ENCODE results near the gene CARD11. TPM values are rescaled to one million over a fixed set of nuclear protein-coding genes. Genes with fewer than 3 reads are reported as not detected.

Gene CARD11
- total RNA-seq, 2 donors from 2014 or later = 126 to 155 TPM

DNA sequence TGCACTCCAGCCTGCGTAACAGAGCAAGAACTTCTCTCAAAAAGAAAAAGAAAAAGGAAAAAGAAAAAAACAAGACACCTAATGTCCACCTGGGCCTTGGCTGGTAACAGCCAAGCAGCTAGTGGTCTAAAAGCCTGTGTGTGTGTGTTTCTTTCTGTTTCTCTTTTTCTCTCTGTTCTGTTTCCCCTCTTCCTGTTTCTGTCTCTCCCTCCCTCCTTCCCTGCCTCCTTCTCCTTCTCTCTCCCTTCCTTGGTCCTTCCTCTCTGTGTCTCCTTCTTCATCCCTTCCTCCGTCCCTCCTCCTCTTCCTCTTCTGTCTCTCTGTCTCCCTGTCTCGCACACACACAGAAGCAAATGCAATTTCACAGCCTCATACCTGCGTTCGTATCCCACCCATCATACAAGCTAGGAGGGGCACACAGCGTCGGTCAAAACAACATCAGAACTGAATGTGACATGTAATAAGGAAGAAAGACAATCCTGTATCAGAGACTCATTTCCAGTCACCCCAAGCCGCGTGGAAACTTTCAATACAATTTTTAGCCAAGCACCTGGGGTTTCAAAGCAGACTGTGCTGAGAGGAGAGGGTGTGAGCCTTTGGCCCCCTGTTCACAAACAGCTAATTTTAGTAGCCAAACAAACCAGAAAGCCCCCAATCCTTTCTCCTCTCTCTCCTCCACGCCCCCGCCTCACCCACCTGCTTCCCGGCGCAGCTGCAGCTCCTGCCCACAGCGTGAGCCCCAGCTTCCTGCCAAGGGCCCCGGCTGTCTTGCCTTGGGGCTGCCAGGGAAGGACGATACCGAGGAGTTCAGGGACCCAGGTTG lies 149.3 kb downstream of the CARD11 start:
- peak overlapping the region; percentile 94 for H3K4me3 Mint-ChIP-seq
- H3K27ac Mint-ChIP-seq = peak overlapping the region; percentile 84
- DNase-seq (peak in 2 of 3 donors; percentile 13 to 22), ATAC-seq (peak; percentile 76)
- H3K4me1 Mint-ChIP-seq = peaks cover 12% of the 10 kb centered on the region
- no peaks in the 10 kb centered on the region for H3K36me3 Mint-ChIP-seq (ENCODE audit: low read depth)
- no peaks in the 10 kb centered on the region for H3K9me3 ChIP-seq (ENCODE audit: control insufficient read depth, low read length, poor library complexity, severe bottlenecking)
- no peaks in the 10 kb centered on the region for H3K27me3 Mint-ChIP-seq

DNA sequence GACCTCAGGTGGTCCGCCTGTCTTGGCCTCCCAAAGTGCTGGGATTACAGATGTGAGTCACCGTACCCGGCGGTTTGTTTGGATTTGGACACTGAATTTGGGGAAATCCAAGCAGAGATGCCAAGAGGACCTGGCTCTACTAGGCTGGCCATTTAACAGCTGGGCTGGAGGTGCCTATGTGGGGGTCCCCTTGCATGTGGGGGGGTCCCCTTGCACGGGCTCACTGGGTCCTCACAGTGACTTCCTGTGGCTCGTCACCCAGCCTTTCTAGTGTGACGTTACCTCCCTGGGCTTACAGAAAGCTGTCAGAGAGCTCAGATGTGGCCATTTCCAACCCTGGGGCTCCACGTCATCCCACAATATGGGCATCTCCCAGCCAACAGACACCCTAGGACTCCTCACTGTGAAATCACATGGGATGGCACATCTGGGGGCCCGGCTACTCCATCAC lies 150.2 kb downstream of the CARD11 start:
- ATAC-seq = no peak

GRCh38 chr7:2892549-2892948 lies 151.1 kb downstream of the CARD11 start:
- Mint-ChIP-seq H3K27me3 (no peaks in the 10 kb centered on the region), H3K4me3 (no peak overlapping the region), H3K27ac (no peak overlapping the region), H3K4me1 (peaks cover 12% of the 10 kb centered on the region), H3K36me3 (ENCODE audit: low read depth) (no peaks in the 10 kb centered on the region)
- H3K9me3 ChIP-seq (ENCODE audit: control insufficient read depth, low read length, poor library complexity, severe bottlenecking) = no peaks in the 10 kb centered on the region
- DNase-seq (no peak), ATAC-seq (no peak)

More for the DNA sequence above, 150.2 kb downstream of the CARD11 start:
- DNase-seq = no peak
- no peaks in the 10 kb centered on the region for H3K27me3 Mint-ChIP-seq
- H3K36me3 Mint-ChIP-seq (ENCODE audit: low read depth) = no peaks in the 10 kb centered on the region
- H3K4me1 Mint-ChIP-seq = peaks cover 12% of the 10 kb centered on the region
- H3K9me3 ChIP-seq (ENCODE audit: control insufficient read depth, low read length, poor library complexity, severe bottlenecking) = no peaks in the 10 kb centered on the region
- no peak overlapping the region for H3K4me3 Mint-ChIP-seq
- no peak overlapping the region for H3K27ac Mint-ChIP-seq

GRCh38 chr7:2887816-2888215 lies 155.9 kb downstream of the CARD11 start:
- Mint-ChIP-seq H3K27ac (no peak overlapping the region), H3K4me1 (peaks cover 8% of the 10 kb centered on the region), H3K27me3 (no peaks in the 10 kb centered on the region), H3K4me3 (no peak overlapping the region), H3K36me3 (ENCODE audit: low read depth) (no peaks in the 10 kb centered on the region)
- DNase-seq (no peak), ATAC-seq (no peak)
- H3K9me3 ChIP-seq (ENCODE audit: control insufficient read depth, low read length, poor library complexity, severe bottlenecking) = no peaks in the 10 kb centered on the region

DNA sequence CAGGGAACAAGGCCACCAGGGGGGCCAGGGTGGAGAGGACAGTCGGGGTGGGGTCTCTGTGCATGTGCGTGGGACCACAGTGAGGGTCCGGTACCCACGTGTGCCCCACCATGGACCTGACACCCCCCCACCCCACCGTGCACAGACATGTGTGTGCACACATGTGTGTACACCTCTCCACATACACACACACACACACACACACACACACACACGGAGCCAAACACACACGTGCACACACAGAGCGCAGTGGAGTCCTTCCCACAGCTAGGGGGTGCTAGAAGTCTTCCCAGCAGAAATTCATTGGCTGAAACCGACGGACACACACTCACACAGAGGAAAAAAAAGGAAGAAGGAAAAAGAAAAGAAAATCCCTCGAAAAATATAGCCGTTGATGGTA lies 156.8 kb downstream of the CARD11 start:
- Mint-ChIP-seq H3K4me1 (peaks cover 7% of the 10 kb centered on the region), H3K27ac (no peak overlapping the region), H3K36me3 (ENCODE audit: low read depth) (no peaks in the 10 kb centered on the region), H3K27me3 (no peaks in the 10 kb centered on the region), H3K4me3 (no peak overlapping the region)
- peak; percentile 82 for ATAC-seq
- DNase-seq = peak in 1 of 3 donors; percentile 35
- no peaks in the 10 kb centered on the region for H3K9me3 ChIP-seq (ENCODE audit: control insufficient read depth, low read length, poor library complexity, severe bottlenecking)

GRCh38 chr7:2886391-2886790 lies 157.3 kb downstream of the CARD11 start:
- Mint-ChIP-seq H3K4me1 (peaks cover 7% of the 10 kb centered on the region), H3K27ac (peak overlapping the region; percentile 21), H3K27me3 (no peaks in the 10 kb centered on the region), H3K4me3 (no peak overlapping the region), H3K36me3 (ENCODE audit: low read depth) (no peaks in the 10 kb centered on the region)
- H3K9me3 ChIP-seq (ENCODE audit: control insufficient read depth, low read length, poor library complexity, severe bottlenecking) = no peaks in the 10 kb centered on the region
- DNase-seq = no peak
- ATAC-seq = no peak

- DNase-seq = no peak
- H3K4me3 Mint-ChIP-seq = no peak overlapping the region
- no peaks in the 10 kb centered on the region for H3K9me3 ChIP-seq (ENCODE audit: control insufficient read depth, low read length, poor library complexity, severe bottlenecking)
- ATAC-seq = no peak
- H3K4me1 Mint-ChIP-seq = peaks cover 13% of the 10 kb centered on the region
- H3K27me3 Mint-ChIP-seq = no peaks in the 10 kb centered on the region
- H3K27ac Mint-ChIP-seq = no peak overlapping the region
- no peaks in the 10 kb centered on the region for H3K36me3 Mint-ChIP-seq (ENCODE audit: low read depth)
Measured at GRCh38 chr7:2884161-2884560, 159.5 kb downstream of the CARD11 start.

DNA sequence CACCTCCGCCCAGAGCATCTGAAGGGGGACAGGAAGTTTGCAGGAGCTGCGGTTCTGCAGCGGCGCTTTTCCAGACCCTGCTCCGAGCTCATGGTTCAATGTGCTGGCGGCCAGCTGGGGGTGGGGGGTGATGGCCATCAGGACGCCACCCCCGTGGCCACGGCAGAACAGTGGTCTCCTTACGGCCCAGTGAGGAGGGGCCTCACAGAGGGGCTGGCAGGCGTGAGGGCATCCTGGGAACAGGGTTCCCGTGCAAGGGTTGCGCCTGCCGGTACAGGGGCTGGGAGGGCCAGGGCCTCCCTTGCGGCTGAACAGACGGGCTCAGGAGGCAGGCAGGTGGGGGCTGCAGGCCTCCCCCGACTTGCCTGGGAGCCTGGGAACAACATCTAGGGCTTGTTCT lies 160.6 kb downstream of the CARD11 start:
- Mint-ChIP-seq H3K36me3 (ENCODE audit: low read depth) (no peaks in the 10 kb centered on the region), H3K27me3 (no peaks in the 10 kb centered on the region), H3K4me3 (no peak overlapping the region), H3K4me1 (peaks cover 23% of the 10 kb centered on the region), H3K27ac (no peak overlapping the region)
- no peaks in the 10 kb centered on the region for H3K9me3 ChIP-seq (ENCODE audit: control insufficient read depth, low read length, poor library complexity, severe bottlenecking)
- no peak for DNase-seq
- ATAC-seq = no peak

DNA sequence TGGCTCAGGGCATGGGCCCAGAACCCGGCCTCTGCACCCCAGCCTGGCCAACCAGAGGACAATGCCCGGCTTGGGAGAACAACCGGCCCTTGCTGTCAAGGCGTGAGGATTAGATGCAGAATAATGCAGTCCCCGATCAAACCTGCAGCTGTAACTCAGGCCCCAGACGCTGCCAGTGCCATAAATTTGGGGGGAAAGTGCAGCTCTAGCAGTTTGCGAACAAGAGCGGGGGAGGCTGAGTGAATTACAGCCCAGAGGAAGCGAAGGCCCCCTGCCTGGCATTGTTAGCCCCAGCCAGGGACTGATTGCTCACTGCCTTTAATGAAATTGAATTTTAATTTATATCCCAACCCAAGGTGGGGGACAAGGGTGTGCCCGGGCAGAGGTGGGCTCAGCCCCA lies 161.6 kb downstream of the CARD11 start:
- H3K9me3 ChIP-seq (ENCODE audit: control insufficient read depth, low read length, poor library complexity, severe bottlenecking) = no peaks in the 10 kb centered on the region
- H3K4me3 Mint-ChIP-seq = no peak overlapping the region
- H3K36me3 Mint-ChIP-seq (ENCODE audit: low read depth) = no peaks in the 10 kb centered on the region
- DNase-seq = no peak
- H3K4me1 Mint-ChIP-seq = peaks cover 26% of the 10 kb centered on the region
- H3K27me3 Mint-ChIP-seq = no peaks in the 10 kb centered on the region
- no peak overlapping the region for H3K27ac Mint-ChIP-seq
- ATAC-seq = no peak

GRCh38 chr7:2880874-2881533 lies 162.7 kb downstream of the CARD11 start:
- Mint-ChIP-seq H3K27me3 (no peaks in the 10 kb centered on the region), H3K36me3 (ENCODE audit: low read depth) (no peaks in the 10 kb centered on the region), H3K27ac (no peak overlapping the region), H3K4me3 (no peak overlapping the region), H3K4me1 (peaks cover 22% of the 10 kb centered on the region)
- no peaks in the 10 kb centered on the region for H3K9me3 ChIP-seq (ENCODE audit: control insufficient read depth, low read length, poor library complexity, severe bottlenecking)
- ATAC-seq (no peak), DNase-seq (no peak)

- no peak for ATAC-seq
- peaks cover 25% of the 10 kb centered on the region for H3K4me1 Mint-ChIP-seq
- no peak for DNase-seq
- H3K4me3 Mint-ChIP-seq = no peak overlapping the region
- no peak overlapping the region for H3K27ac Mint-ChIP-seq
- H3K36me3 Mint-ChIP-seq (ENCODE audit: low read depth) = no peaks in the 10 kb centered on the region
- no peaks in the 10 kb centered on the region for H3K9me3 ChIP-seq (ENCODE audit: control insufficient read depth, low read length, poor library complexity, severe bottlenecking)
- H3K27me3 Mint-ChIP-seq = no peaks in the 10 kb centered on the region
Measured at GRCh38 chr7:2880051-2880450, 163.6 kb downstream of the CARD11 start.

GRCh38 chr7:2879354-2879753 lies 164.3 kb downstream of the CARD11 start:
- no peak overlapping the region for H3K27ac Mint-ChIP-seq
- no peak for DNase-seq
- H3K4me3 Mint-ChIP-seq = no peak overlapping the region
- ATAC-seq = no peak
- no peaks in the 10 kb centered on the region for H3K27me3 Mint-ChIP-seq
- H3K9me3 ChIP-seq (ENCODE audit: control insufficient read depth, low read length, poor library complexity, severe bottlenecking) = no peaks in the 10 kb centered on the region
- H3K4me1 Mint-ChIP-seq = peaks cover 25% of the 10 kb centered on the region
- H3K36me3 Mint-ChIP-seq (ENCODE audit: low read depth) = no peaks in the 10 kb centered on the region

GRCh38 chr7:2878306-2878705 lies 165.4 kb downstream of the CARD11 start:
- Mint-ChIP-seq H3K36me3 (ENCODE audit: low read depth) (no peaks in the 10 kb centered on the region), H3K27ac (no peak overlapping the region), H3K4me1 (peaks cover 25% of the 10 kb centered on the region), H3K4me3 (peak overlapping the region; percentile 66), H3K27me3 (no peaks in the 10 kb centered on the region)
- H3K9me3 ChIP-seq (ENCODE audit: control insufficient read depth, low read length, poor library complexity, severe bottlenecking) = no peaks in the 10 kb centered on the region
- no peak for DNase-seq
- no peak for ATAC-seq

Data from T-helper 17 cell (primary cell).